ENCODE data around the gene LAMA1.
"Not testable (repeated sequence)": the region's sequence is repeated elsewhere in the genome, so short reads cannot be mapped to it uniquely, and the experiment has no call there.

LAMA1 gene, protein sequence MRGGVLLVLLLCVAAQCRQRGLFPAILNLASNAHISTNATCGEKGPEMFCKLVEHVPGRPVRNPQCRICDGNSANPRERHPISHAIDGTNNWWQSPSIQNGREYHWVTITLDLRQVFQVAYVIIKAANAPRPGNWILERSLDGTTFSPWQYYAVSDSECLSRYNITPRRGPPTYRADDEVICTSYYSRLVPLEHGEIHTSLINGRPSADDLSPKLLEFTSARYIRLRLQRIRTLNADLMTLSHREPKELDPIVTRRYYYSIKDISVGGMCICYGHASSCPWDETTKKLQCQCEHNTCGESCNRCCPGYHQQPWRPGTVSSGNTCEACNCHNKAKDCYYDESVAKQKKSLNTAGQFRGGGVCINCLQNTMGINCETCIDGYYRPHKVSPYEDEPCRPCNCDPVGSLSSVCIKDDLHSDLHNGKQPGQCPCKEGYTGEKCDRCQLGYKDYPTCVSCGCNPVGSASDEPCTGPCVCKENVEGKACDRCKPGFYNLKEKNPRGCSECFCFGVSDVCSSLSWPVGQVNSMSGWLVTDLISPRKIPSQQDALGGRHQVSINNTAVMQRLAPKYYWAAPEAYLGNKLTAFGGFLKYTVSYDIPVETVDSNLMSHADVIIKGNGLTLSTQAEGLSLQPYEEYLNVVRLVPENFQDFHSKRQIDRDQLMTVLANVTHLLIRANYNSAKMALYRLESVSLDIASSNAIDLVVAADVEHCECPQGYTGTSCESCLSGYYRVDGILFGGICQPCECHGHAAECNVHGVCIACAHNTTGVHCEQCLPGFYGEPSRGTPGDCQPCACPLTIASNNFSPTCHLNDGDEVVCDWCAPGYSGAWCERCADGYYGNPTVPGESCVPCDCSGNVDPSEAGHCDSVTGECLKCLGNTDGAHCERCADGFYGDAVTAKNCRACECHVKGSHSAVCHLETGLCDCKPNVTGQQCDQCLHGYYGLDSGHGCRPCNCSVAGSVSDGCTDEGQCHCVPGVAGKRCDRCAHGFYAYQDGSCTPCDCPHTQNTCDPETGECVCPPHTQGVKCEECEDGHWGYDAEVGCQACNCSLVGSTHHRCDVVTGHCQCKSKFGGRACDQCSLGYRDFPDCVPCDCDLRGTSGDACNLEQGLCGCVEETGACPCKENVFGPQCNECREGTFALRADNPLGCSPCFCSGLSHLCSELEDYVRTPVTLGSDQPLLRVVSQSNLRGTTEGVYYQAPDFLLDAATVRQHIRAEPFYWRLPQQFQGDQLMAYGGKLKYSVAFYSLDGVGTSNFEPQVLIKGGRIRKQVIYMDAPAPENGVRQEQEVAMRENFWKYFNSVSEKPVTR (N-terminal part only)

DNA sequence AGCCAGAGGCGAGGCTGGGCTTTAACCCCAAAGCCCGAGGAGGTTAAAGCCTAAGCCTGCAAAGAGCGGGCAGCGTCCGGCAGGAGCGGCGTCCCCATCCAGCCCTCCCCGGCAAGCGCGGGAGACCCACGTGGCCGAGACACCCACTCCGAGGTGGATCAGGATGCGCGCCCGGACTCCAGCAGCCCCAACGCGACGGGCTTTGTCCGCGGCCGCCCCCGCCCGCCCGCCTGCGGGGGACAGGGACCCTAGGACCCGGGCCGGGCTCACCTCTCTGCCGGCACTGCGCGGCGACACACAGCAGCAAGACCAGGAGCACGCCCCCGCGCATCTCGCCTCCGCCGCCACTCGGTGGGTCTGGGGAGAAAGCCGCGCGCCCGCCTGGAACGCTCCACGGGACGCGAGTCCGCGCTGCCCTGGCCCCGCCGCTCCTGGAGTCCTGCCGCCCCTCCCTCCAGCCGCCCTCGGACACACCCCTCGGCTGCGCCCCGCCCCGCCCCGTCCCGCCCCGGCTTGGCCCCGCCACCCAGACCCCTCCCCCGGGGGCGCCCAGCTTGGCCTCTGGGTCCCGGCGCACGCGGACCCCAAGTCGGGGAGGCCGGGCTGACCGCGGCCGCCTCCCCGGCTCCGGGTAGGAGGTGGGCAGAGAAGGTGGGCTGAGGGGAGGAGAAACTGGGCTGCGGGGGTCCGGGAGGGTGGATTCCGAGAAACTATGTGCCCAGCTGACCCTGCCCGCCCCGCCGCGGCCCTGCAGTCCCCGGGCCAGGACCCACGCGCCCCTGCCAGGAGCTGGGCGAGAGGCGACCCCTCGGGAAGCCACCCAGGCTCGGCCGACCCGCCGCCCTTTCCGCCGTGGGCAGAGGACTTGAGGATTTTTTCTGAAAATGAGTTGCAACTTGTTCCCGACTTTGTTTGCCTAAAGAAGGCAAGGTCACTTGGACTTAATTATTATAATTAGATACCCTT is at the start of gene LAMA1:
TSS of gene LAMA1 (minus strand) at position 408 of the 966 bp plus-strand sequence. CDS start at position 331, 77 bp downstream.
- ATAC-seq (no peak), DNase-seq (no peak)

DNA sequence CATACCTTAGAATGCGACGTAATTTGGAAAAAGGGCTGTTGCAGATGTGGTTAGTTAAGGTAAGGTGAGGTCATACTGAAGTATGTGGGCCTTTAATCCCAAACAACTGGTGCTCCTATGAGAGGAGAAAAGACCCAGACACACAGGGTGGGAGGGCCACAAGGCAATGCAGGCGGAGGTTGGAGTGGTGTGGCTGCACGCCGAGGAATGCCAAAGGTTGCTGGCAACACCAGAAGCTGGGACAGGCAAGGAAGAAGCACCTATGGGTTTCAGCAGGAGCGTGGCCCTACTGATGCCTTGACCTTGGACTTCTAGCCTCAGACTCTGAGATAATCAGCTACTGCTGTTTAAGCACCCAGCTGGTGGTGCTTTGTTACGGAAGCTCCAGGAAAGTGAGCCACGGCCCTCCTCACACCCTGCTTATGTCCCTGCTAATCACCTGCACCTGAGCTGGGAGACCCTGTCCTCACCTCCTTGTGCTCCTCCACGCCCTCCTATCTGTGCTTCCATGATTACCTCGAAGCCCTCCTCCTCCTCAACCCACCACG is 48.3 kb upstream of the LAMA1 start:
- ATAC-seq (no peak), DNase-seq (no peak)

DNA sequence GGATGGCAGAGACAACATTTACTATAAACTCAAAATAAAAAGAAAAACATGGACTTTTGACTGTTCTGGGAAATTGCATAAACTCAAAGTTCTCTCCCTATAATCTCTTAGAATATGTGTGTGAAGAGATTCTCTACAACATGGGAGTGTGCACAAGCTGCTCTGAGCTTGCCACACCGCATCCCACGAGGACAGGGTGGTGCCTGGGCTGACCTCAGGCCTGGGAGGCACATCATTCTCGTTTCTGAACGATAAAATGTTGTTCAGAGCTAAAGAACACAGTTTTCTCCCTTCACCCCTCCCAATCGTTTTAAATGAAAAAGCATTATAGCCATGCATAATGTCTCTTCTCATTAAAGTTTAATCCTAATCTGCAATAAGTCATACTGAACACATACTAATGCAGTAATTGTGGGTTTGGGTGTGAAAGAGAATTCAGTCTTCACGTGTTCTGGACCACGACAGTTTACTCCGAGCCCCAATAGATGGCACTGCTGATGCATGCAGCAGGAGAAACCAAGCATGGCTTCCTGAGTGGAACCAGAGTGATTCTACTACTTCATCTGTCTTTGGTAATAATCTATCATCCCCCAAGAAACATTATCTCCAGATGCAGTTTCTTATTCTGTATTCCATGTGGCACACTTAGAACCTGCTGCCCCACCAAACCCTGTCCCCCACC is 46.9 kb upstream of the LAMA1 start:
- no peak for ATAC-seq
- DNase-seq: no peak

DNA sequence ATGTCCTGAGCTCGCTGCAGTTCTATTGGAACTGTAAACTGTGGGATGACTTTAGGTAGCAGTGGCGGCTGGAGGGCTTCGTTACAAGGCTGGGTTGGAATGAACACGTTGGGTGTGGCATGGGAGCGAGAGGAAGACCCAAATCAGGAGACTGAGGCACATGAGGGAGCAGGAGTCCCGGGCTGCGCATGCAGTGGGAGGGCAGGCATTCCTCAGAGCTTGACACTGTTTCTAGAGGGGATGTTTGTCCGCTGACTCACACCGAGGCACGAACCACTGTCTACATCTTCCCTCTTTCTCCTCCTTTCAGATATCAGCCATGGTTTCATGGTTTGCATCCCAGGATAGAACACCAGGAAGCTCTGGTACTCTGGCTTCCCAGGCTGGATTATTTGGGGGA is 40.6 kb upstream of the LAMA1 start:
- ATAC-seq (no peak), DNase-seq (no peak)

DNA sequence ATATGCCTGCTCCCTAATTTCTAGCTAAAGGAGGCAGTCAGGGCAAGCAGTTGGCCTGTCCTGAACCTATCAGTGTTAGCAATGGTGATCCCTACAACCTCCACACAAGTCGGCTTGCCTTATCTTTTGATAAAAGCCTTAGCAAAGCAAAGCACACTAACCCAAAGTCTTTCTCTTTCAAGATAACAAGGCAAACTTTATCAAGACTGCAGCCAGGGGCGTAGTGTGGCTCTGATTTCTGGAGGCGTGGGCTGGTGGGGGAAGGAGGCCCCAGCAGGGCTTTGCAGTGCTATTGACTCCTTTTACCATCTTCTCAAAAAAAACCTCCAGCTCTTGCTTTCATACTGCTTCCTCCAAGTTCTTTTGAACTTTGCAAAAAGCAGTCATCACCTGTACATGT is 40.2 kb upstream of the LAMA1 start:
- ATAC-seq (no peak), DNase-seq (no peak)

DNA sequence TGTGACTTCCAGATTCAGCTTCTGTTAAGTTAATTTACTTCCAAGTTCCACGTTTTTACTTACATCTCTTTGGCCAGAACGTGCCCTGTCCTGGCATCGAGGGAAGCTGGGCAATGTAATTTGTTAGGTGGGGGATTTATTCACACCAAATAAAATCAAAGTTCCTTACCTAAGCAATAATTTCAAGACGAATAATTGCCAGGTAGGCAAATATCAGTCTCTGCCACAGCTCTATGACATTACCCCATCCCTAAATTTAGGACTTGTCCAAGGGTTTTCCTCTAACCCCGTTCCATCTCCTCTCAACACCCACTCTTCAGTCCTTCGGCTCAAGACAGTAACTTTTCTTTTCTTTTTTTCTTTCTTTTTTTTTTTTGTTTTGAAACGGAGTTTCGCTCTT is 38.3 kb upstream of the LAMA1 start:
- DNase-seq (no peak), ATAC-seq (no peak)

DNA sequence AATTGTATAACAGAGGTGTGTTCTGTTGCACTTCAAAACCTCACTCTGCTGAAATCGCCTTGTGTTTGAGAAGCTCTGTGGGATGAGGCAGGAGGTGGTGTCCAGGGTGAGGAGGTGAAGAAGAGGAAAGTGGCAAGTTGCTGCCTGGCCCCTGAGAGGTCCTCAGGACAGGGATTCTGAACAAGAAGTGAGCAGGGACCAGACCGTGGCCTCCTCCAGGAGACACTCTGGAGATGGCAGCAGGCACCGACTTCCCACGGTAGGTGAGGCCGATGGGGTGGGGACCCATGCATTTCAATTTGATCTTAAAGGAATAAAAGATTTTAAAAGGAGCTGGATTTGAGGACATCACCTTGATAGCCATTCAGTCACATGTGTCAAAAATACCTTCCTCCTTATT is 37.5 kb upstream of the LAMA1 start:
- ATAC-seq (no peak), DNase-seq (no peak)

DNA sequence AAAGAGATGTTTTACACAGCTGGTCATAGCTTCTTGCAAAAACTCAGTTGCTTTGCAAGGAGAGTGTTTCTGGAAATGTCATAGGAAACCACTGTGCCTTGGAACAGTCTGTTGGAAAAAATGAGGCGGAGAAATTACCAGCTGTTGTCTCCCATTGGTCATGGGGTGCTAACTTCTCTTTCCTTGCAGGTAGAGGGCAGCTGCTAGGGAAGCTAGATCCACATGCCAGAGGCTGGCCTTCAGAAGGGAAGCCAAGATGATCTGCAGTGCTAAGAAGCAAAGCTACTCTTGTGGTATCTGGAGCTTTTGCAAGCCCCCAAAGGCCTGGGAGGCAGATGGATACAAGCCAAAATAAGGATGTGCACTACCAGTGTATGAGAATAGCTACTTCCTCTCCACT is 34.8 kb upstream of the LAMA1 start:
- DNase-seq (no peak), ATAC-seq (no peak)

DNA sequence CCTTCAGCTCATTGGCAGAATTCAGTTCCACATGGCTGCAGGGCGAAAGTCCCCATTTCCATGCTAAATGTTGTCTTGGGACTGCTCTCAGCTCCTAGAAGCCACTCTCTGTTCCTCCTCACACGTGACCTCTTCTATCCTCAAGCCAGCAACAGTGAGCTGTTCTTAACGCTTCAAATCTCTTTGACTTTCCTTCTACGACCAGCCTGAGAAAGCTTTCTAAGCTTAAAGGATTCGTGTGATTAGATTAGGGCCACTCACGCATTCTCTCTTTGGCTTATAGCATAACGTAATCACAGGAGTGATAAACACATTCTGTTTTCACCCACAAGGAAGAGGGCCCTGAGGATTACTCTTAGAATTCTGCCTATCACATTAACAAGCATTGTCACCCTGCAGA is 29.8 kb upstream of the LAMA1 start:
- ATAC-seq (no peak), DNase-seq (no peak)

DNA sequence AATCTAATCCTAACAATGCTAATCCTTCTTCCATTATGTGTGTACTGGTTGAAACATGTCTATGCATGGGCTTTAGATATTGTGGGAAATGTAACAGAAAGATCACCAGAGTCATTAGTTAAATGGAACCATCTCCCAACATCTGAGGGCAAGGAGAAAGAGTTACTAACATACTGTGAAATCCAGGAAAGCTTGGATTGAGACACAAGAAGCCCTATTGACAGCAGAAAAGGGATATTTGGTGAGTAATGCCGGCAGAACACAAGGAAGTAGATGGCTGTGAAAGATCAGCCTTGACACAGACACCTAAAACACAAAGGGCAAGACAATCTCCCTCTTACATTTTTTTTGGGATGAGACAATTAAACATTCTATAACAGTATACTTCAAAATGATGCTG is 28.5 kb upstream of the LAMA1 start:
- no peak for DNase-seq
- ATAC-seq: no peak

DNA sequence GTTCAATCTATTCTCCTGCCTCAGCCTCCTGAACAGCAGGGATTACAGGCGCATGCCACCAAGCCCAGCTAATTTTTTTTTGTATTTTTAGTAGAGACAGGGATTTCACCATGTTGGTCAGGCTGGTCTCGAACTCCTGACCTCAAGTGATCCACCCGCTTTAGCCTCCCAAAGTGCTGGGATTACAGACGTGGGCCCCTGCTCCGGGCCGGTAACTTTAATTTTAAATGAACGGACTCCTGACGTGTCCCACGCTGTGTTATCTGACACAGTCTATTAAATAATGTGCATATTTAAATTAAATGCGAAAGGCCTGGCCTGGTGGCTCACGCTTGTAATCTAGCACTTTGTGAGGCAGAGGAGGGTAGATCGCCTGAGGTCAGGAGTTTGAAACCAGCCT is 27.3 kb upstream of the LAMA1 start:
- DNase-seq, ATAC-seq: not testable (repeated sequence)

DNA sequence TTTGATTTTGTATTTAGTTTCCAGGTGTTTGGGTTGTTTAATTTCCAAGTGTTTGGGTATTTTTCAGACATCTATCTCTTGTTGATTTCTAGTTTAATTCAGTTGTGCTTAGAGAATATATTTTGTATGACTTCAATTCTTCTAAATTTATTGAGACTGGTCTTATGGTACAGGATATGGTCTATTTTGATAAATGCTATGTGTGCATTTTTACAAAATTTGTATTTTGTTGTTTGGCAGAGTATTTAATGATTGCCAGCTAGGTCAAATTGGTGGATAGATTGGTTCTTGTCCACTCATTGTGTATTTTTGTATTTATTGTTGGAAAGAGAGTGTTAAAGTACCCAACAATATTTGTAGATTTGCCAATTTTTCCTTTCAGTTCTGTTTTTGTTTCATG is 23.7 kb upstream of the LAMA1 start:
- DNase-seq (no peak), ATAC-seq (no peak)

DNA sequence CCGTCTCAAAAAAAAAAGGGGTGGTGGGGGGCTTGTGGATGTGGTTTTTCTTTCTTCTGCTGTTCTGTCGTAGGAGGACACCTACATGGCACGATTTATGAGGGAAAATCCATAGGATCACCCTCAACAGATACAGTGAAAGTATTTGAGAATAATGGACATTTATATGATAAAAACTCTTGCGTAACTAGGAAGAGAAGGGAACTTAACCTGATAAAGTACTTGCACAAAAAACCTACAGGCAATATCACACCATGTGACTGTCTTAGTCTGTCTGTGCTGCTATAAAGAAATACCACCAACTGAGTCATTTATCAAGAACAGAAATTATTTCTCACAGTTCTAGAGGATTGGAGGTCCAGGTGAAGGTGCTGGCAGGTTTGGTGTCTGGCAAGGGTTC is 21.8 kb upstream of the LAMA1 start:
- DNase-seq: no peak
- ATAC-seq: no peak

DNA sequence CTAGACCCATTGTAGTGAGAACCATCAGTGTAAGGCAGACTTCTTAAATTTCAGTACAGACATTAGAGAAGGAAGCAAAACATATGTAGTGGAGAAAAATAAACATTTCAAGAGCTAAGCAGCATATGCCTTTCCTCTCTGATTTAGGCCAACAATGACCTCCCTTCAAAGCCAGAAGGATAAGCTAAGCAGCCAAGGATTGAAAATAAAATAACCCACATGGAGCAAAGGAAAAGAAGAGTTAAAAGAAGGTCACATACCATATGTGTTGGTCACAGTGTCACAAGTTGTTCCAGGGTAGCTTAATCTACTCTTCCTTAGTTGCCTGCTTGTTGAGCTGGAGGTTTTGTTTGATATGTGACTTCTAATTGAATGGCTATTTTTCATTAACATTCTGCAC is 15.6 kb upstream of the LAMA1 start:
- ATAC-seq: no peak
- no peak for DNase-seq

DNA sequence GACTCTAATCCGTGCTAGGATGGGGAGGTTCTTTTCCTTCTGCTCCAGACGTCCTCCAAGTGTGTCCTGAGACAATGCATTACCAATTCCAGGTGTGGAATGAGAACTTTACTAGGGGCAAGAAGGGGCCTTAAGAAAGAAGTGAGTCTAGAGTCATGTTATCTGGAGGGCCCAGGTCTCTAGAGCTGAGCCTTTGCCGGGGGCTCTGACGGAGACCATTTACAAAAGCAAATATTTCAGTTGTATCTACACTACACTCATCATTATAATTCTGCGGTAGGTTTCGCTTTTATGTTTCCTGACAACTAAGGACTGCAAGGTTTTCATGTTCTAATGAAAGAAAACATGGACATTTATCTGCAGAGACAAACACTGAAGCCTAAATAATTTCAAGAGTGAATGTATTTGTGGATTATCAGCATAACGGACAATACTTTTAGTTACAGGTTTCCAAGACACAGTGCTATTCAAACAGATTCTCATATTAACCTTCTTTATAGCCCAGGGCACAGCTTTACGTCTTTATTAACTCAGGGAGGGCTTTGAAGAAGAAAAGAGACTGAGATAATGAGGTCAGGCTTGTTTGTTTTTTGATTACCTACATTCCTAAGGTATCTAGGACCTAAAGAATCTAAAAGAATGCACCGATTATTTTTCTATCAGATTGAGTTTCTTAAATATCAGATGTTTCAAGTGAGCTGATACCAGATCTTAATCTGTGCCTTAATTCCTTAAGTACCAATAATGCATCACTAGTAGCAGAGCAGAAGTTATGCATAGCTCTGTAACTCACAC is 15.0 kb upstream of the LAMA1 start:
- no peak for DNase-seq
- no peak for ATAC-seq

DNA sequence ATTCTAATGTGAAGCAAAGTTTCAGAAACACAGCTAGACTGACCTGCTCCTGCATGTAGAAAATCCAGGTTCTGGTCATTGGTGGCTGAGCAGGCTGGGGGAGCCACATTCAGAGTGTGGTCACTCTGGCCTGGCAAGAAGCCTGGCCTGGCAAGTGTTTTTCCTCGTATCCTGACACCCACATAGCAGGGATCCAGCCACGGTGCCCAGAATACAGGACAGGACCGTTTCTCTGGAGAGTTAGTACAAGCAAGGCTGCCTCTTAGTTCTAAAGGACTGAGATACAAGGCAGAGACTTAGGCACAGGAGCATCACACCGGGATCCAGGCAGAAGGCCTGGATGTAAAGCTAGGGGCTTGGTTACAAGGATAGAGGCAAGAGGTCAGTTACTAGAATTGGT is 4.8 kb upstream of the LAMA1 start:
- DNase-seq: no peak
- ATAC-seq: no peak

DNA sequence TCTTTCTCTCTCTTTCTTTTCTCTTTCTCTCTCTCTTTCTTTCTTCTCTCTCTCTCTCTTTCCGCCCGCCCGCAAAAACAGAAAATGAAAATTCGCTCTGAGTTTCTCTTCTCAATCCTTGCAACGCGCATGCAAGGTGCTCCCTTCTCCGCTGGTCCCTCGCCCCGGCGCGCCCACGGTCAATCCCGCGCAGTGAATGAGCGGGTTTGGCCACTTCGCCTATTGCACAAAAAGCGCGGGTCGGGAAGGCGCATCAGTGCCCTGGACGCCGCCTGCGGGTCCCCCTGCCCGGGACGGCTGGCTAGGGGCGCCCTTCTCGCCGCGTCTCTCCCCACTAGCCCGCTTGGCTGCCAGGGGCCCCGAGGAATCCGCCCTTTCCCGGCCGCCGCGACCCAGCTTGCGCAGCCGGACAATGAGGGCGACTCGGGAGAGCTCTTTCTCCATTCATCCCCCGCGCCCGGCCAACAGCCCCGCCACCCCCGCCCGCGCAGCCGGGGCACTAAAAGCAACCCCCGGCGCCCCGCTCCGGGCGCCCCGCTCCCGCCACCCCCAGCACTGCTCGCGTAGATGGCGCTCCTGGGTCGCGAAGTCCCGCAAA is 706 bp downstream of the LAMA1 start:
- DNase-seq (no peak), ATAC-seq (no peak)

DNA sequence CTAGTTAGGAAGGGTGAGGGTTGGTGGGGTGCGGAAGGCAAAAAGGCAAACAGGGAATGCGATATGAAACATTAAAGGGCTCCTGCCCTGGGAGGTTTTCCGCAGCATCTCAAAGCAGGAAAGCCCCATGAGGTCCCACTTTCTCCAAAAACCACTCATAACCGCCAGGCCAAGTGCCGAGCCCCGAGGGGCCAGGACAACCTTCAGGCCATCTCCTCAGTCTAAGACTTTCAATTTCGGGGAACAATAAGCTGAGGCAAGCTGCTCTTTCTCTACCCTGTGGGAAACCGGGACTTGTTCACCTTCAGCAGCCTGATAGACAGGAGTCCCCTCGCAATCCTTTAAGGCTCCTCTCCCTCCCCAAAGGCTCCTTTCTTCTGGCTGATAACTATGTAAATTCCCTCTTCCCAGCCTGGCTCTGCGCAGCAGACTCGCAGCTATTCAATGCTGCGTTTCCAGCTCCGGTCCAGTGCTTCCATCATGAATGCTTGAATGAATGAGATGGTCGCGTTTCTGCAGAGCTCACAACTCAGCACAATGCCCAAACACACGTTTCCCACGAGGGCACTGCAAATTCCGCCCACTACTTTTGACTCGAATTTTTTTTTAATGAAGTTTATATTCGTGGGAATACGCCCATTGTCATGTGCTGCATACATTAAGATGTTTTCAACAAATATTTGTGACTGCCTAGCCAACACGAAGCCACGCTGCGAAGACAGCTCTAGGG is 1.4 kb downstream of the LAMA1 start:
- ATAC-seq (no peak), DNase-seq (no peak)

DNA sequence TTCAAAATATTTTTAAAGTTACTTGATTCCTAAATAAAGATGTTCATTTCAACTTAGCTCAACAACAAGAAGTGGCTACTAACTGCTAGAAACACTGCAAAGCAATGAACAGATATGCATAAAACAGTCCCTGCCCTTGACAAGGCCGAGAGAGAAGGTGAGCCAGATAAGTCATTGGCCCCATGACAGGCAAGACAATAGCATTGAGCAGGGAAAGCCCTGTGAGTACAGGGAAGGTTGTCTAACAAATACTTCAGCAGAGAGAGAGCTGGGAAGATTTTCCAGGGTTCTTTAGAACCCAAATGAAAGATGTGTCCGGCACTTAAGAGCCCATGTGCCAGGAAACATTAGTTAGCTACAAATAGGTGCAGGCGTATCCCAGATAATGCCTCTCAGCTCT is 4.7 kb downstream of the LAMA1 start:
- DNase-seq: no peak
- no peak for ATAC-seq

All from stimulated activated naive CD8-positive, alpha-beta T cell treated with anti-CD3 and anti-CD28 coated beads, Interleukin-15, Interleukin-2, amounts not matched to agents 100 U/mL and 50 U/mL, for 24 hours (primary cell).